GM10248 (cell line): ENCODE measurements around the gene IKZF4.

ENCODE experiments used
- CTCF ChIA-PET: fragments of 300-600 bp; sonication (Branson Sonifier 250); formaldehyde crosslinking; extraction: SDS; loops from one replicate; lab custom pipeline; 2021; ENCODE audit warnings: antibody characterized with exemption; lab: Yijun Ruan, JAX
- POLR2A ChIA-PET: fragments of 350-650 bp; sonication (Branson Sonifier 250); formaldehyde crosslinking; extraction: SDS; loops from one replicate; lab custom pipeline; 2020; ENCODE audit warnings: antibody characterized with exemption; lab: Yijun Ruan, JAX
- DNase-seq: peaks from one replicate; pipeline ENCODE4 v3.0.0; 2012; ENCODE audit errors: extremely low spot score
- CTCF ChIP-seq: IDR thresholded peaks from 2 replicates; pipeline ENCODE4 v1.5.1; 2012; ENCODE audit warnings: mild to moderate bottlenecking, low read depth; ENCODE audit errors: extremely low read depth, missing control alignments, control extremely low read depth

Gene IKZF4

GRCh38 chr12:56014205-56014604 lies 6.6 kb upstream of the IKZF4 start:
- POLR2A ChIA-PET: interaction anchor here (0.6 to 0.8 kb wide), 3 partner anchors 13 to 235 kb away, joined by 3 to 4 read pairs (median 3); partner anchors contain the start of gene PA2G4
- TF ChIP-seq CTCF: no peak
- CTCF ChIA-PET: interaction anchor here (0.8 to 13.2 kb wide), 6 partner anchors 8 to 65 kb away, joined by 3 to 114 read pairs (median 4); partner anchors contain the start of genes ERBB3 and SUOX
- no peak for DNase-seq

- ChIA-PET POLR2A (no interaction called here), CTCF (interaction anchor here (1.0 to 13.2 kb wide), 2 partner anchors 20 to 30 kb away, joined by 3 to 114 read pairs; partner anchors contain the start of gene SUOX)
- TF ChIP-seq CTCF: no peak
- DNase-seq: no peak
Measured at GRCh38 chr12:56017181-56017580, 3.7 kb upstream of the IKZF4 start.

GRCh38 chr12:56018356-56018755 lies 2.5 kb upstream of the IKZF4 start:
- no peak for TF ChIP-seq CTCF
- ChIA-PET CTCF (interaction anchor here (1.0 to 2.7 kb wide), 4 partner anchors 9 to 29 kb away, joined by 3 to 11 read pairs (median 6); no protein-coding TSS in a partner anchor), POLR2A (no interaction called here)

DNA sequence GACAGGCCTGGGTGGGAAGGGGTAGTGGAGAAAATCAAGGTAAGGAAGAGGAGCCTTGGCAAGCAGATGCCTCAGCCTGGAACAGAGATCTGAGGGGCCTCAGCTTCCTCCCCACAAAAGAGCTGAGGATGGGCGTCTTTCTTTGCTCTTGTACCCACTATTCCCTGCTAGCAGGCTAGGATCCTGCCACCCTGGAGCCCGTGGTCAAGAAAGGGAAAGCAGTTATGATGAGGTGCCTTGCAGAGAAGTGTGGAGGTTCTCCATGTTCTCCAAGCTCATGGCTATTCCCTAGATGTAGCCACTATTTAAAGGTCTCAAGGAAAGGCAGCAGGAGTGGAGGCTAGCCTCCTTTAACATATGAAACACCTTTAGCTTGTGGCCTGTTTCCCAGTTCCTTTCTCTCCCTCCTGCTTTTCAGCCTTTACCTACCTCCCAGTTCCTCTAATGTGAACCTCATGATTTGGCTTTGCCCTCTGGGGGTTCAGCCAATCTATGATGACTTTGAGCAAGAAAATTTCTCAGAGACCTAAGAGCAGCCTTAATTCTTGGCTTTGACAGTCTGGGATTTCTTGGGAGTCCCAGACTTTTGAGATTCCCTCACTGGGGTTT lies 1.1 kb downstream of the IKZF4 start:
- ChIA-PET CTCF (interaction anchor here (1.3 to 3.4 kb wide), 4 partner anchors 8 to 284 kb away, joined by 4 to 15 read pairs (median 6); partner anchors contain the start of gene SUOX), POLR2A (interaction anchor here (0.7 kb wide), 1 partner anchor 33 kb away, joined by 4 read pairs; no protein-coding TSS in a partner anchor)
- DNase-seq: no peak
- TF ChIP-seq CTCF: no peak

More at GRCh38 chr12:56018356-56018755, 2.5 kb upstream of the IKZF4 start:
- DNase-seq: no peak

- POLR2A ChIA-PET: interaction anchor here (0.7 kb wide), 1 partner anchor 1437 kb away, joined by 7 read pairs; no protein-coding TSS in a partner anchor
- CTCF ChIA-PET: interaction anchor here (0.9 to 3.3 kb wide), 19 partner anchors 7 to 294 kb away, joined by 3 to 36 read pairs (median 6); partner anchors contain the start of genes IKZF4, ORMDL2, PYM1 and SUOX
Measured at GRCh38 chr12:56028511-56029165, 7.8 kb downstream of the IKZF4 start.

More at GRCh38 chr12:56028511-56029165, 7.8 kb downstream of the IKZF4 start:
- no peak for TF ChIP-seq CTCF
- no peak for DNase-seq
